GM19372 (cell line): ENCODE results near the gene SV2A.
"Not testable (repeated sequence)": the region's sequence is repeated elsewhere in the genome, so short reads cannot be mapped to it uniquely, and the experiment has no call there.

ENCODE experiments used
- ATAC-seq: cut with Tn5 transposase; IDR thresholded peaks from one replicate; pipeline ENCODE4 v1.9.1; 2021; ENCODE audit warnings: mild to moderate bottlenecking, low read depth, moderate library complexity; ENCODE audit not compliant: unreplicated experiment

The SV2A gene, protein sequence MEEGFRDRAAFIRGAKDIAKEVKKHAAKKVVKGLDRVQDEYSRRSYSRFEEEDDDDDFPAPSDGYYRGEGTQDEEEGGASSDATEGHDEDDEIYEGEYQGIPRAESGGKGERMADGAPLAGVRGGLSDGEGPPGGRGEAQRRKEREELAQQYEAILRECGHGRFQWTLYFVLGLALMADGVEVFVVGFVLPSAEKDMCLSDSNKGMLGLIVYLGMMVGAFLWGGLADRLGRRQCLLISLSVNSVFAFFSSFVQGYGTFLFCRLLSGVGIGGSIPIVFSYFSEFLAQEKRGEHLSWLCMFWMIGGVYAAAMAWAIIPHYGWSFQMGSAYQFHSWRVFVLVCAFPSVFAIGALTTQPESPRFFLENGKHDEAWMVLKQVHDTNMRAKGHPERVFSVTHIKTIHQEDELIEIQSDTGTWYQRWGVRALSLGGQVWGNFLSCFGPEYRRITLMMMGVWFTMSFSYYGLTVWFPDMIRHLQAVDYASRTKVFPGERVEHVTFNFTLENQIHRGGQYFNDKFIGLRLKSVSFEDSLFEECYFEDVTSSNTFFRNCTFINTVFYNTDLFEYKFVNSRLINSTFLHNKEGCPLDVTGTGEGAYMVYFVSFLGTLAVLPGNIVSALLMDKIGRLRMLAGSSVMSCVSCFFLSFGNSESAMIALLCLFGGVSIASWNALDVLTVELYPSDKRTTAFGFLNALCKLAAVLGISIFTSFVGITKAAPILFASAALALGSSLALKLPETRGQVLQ

DNA sequence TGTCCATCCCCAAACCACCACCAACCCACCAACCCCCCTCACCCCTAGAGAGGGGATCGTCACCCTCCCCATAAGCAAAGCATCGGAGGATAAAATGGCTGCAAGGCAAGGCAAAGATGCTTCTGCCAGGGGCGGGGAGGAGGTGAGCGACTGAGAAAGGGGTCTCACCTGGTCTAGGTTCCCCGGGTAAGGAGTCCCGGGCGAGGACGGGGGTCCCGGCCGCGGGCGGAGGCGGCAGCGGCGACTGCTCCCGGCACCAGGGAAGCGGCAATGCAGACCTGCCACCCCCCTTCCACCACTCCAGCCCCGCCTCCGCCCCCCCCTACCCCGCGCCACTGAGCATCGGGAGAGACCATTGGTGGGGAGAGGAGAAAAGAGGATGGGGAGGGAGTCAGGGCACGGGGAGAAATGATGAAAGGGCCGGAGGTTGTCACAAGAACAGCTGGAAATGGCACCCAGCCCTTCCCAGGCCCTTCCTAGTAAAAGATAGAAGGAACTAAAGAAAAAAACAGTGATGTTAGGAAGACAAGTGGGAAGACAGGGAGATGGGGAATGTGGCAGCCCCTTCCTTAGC is at the start of gene SV2A:
Gene SV2A, minus strand, starts transcription at position 274 of the 574 bp plus-strand sequence. CDS start 4,004 bp downstream, outside the sequence.
- no peak for ATAC-seq

DNA sequence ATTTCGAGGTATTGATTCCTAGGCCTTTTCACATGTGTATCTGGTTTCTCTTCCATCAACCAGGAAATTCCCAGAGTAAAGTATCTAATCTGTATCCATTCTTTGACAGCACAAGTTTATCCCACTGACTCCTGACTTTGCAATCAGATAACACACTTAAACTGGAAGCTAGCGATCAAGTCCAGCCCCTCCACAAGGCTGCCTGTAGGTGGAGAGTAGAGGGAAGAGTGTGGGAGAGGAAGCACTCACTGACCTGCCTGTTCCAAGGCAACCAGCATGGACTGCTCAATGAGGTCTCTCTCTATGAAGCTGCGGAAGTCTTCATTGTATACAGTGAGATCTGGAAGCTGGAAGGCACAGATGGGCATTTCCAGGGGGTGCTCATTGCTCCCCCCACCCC is 49.4 kb upstream of the SV2A start:
- no peak for ATAC-seq

DNA sequence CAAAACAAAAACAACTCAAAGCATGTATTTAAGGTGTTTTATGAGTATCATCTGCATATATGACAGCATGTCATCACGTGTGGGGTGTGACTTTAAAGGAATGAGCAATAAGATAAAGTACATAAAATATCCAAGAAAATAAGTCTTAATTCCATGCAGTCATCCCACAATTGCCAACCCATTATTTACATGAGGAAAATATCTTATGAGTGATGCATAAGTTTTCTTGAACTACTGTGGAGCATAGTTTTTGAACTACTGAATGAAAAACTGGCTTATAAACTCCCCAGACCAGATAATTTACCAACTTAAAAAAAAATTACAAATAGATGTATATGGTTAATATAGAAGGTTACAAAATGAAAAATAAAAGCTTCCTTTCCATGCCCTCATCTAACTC is 48.8 kb upstream of the SV2A start:
- no peak for ATAC-seq

DNA sequence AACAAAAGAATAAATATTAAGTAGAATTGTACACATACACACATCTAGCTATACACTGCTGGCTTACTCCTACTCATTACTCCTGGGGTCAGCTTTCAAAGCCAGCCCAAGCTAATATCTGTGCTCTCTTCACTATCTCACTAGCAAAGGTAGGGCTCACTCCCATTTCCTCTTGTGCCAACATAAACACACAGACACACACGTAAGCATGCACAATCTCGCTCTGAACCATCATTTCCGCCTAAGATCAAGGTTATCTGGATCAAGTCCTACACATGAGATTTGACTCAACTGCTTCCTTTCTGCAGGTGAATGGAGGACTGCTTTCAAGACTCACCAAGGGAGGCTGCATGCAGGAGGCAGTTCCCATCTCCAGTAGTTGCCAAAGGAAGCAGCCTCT is 47.8 kb upstream of the SV2A start:
- ATAC-seq = no peak

DNA sequence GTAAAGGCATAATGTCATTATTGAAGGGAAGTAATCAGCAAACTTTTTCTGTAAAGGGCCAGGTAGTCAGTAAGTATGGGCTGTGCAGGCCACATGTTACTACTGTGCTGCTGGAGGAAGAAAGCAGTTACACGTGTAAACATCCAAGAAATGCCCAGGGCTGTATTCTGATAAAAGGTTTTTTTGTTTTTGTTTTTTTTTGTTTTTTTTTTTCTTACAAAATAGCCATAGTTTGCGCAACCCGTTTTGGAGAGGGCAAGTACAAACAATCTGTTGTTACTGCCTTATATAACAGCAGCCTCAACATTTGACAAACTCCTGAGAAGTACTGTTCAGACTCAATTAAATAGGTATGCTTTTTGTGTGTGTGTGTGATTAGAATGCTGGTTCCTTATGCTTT is 45.7 kb upstream of the SV2A start:
- ATAC-seq = no peak

DNA sequence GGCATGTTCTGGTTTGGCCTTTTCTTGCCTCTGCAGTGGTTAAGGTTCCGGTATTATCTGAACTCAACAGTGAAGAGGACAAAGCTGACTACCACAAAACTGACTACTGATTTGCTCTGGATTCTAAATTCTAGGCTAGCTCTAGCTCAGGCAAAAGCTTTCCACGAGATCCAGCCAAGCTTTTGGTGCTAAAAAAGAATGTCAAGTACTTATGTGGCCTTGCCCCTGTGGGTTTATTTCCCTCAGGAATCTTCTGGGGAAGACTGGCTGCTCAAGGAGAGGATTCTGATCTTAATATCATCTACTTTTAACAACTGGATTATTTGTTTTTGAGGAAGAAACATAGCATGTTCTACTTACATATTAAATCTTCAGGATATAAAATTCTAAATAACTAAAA is 45.1 kb upstream of the SV2A start:
- ATAC-seq = no peak

DNA sequence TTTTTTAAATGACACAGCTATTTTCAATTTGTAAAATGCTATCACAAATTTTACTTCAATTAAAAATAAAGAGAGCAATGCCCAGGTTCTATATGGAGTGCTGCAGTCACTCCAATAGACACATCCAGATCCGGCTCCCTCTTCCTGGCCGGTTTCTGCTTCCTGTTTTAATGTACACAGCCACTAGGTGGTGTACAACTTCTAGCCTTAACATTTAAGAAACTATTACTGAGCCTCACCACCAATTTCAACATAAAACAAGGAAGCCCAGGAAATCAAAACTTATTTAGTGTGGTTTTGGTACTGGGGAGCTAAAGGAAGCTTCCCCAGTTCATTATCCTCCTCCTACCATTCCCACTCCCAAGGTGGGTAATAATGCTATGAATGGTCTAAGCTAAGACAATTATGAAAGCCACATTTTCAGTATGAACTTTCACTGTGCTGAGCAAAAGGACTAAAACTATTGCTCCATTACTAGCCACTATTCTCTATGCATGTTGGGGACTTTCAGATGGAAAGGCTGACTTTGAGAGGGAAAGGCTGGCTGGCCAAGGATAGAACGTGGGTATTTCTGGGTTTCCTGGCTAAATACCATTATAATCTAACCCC is 44.5 kb upstream of the SV2A start:
- ATAC-seq = no peak

DNA sequence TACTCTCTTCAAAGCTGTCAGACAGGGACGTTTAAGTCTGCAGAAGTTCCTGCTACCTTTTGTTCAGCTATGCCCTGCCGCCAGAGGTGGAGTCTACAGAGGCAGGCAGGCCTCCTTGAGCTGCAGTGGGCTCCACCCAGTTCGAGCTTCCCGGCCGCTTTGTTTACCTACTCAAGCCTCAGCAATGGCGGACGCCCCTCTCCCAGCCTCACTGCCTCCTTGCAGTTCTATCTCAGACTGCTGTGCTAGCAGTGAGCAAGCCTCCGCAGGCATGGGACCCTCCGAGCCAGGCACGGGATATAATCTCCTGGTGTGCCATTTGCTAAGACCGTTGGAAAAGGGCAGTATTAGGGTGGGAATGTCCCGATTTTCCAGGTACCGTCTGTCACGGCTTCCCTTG is 39.9 kb upstream of the SV2A start:
- not testable (repeated sequence) for ATAC-seq

DNA sequence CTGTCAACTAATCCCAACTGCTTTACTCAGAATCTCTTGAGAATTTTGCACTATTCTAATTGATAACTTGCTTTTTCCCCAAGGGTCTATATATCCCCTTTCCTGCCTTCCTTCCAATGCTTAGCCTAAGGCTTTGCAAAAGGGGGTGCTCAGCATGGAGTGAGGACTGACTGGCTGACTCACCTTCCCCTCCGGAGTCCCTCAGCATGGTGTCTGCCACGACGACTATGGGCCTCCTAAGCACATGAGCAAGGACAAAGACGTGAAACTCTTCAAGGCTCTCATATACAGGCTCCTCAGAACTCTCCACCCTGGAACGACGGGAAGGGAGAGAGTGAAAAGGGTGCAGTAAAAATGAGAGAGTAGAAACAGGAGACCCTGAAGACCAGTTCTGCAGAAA is 32.3 kb upstream of the SV2A start:
- no peak for ATAC-seq

DNA sequence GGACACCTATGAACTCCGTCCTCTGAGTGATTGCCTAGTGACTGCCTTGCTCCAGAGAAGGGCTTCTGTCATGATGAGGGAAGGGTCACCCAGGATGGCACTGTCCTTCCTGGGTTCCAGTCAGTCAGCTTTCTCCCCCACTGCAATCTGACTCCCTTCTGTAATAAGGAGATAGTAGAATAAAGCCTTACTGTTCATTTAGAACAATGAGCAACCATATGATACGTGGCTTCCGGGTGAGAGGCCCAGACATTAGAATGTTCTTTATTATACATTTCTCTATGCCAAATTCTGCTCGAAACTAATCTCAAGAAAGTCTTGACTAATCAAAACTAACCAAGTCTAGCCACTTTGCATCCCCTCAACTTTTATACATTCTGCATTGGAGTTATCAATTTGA is 27.6 kb upstream of the SV2A start:
- ATAC-seq = no peak

DNA sequence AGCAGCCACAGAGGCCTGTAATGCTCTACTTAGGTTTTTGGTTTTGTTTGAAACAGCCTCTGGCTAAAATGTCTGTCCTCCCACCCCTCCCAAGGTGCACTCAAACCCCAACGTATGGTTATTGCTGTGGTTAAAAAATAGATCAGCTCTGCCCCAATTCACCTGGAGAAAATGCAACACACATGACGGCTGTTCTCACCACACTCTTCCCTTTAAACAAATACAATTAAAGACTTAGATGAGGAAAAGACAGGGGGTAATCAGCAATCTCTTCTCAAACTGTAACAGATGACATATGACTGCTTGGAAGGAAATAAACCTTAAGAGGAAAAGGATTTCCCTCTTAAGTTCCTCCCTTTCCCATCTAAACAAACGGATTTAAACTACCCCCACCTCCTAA is 25.2 kb upstream of the SV2A start:
- ATAC-seq = no peak

DNA sequence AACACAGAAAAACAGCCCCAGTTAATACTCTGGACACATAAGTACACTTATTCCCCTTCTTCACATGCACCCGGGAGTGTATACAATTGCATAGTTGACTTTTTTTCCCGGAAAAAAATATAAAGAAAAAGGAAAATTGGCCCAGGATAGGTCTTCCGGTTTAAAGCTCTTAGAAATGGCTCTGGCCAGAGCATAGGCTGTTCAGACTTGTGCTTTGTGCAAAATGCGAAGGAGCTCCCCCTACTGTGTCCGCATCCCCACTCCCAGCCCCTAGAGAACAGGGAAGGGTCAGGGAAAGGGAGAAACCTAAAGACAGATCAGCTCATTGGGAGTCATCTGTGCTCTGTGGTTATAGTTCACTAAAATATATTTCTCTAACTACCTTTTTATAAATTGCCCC is 24.6 kb upstream of the SV2A start:
- no peak for ATAC-seq

DNA sequence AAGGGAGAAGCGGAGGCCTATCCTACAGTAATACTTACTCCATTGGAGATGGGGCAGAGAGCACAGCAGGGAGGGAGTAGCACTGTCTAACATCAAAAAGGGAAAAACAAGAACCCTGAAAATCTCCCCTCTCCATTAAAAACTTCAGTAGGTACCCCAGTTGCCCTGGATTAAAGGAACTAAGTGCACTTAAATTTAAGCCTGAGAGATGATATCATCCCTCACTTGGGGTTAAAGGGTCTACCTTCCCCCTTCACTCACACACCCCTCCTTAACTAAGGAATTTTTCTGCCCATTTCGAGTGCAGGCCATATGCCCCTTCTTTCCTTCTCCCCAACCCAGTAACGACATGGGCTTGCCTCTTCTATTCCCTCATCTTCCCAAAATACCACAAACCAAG is 22.8 kb upstream of the SV2A start:
- no peak for ATAC-seq

DNA sequence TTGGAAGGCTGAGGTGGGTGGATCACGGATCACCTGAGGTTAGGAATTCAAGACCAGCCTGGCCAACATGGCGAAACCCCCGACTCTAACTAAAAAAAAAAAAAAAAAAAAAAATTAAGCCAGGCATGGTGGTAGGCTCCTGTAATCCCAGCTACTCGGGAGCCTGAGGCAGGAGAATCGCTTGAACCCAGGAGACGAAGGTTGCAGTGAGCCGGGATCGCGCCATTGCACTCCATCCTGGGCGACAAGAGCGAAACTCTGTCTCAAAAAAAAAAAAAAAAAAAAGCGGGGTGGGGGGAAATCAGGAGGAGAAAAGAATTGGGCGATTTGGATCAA is 21.0 kb upstream of the SV2A start:
- ATAC-seq = not testable (repeated sequence)

DNA sequence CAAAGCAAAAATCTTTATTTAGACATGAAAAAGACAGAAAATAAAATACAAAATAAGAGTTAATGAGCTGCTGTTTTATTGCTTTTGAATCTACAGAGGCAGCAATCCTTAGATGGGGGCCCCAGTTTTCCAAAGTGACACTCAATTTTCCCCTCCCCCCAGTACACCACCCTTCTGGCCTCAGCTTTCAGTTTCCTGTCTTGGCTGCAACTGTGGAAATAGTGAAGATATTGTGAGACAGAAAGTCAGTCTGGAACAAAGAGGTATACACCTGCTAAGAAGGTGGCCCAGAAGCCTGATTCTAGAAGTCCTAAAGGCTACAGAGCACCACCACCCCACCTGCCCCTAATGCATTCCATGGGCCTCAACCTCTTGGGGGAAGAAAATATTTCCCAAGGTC is 20.1 kb upstream of the SV2A start:
- ATAC-seq = no peak

DNA sequence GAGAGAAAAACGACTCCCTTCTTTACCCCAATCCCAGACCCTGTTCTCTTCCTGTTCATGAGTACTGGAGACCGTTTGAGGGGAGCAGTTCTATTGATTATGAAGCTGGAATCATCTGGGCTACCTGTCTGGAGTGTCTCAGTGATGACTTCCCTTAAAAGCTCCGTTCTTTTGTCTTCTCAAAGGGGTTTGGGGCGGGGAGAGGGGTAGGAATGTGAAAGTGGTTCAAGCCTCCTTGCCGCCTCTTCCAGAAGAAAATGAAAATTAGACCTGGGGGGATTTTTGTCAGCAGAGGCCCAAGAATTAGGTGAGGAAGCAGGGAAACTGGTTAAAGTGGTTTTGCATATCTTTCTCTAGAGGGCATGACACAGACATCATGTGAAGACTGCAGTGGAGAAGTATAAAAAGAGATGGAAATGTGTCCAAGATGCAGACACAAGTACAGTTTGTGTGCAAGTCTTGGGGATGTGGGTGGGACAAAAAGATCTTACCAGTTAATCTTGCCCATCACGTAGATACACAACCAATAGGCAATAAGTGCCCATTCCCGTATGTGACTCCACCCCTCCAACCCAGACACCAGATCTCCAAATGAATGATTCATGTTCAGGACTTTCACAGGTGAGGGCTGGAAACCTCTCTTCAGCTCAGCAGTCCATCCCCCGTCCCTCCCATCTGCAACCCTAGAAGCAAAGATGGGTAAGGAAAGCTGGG is 19.5 kb upstream of the SV2A start:
- no peak for ATAC-seq

DNA sequence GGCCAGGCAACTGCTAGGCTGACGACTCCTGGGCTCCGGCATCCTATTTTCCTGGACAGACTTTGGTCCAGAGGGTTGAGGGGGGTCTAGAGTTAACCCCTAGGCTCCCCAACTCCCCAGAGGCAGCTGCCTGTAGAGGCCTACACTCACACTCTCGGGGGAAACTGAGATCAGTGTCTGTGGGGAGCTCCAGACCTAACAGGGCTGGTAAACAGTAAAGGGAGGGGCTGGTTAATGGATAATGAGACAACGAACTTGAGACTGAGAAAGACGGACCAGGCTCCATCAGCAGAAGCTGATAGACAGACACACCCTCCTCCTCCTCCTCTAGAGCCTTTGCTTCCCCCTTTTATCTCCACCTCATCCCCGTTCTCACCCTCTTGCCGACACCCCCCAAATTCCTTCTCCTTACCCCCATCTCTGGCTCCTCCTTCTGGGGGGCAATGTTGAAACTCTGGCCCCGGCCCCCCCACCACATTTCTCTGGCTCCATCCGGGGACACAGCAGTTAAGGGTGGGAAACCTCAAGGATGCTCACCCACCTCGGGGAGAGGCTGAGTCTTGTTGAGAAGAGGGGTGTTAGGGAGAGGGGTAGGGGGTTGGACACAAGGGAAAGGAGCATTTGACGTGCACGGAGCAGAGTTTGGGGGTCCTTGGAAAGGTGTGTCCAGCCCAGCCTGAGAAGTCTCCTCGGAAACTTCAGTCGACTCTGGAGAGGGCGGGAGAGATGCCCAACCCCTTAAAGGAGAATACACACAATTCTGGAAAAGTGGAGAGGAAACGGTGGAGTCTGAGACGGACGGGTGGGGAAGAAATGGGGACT is 18.7 kb upstream of the SV2A start, which contains the start of gene MTMR11:
Gene MTMR11, minus strand, starts transcription at position 710 of the 822 bp plus-strand sequence. Its CDS starts 232 bp downstream, at position 478.
- no peak for ATAC-seq

DNA sequence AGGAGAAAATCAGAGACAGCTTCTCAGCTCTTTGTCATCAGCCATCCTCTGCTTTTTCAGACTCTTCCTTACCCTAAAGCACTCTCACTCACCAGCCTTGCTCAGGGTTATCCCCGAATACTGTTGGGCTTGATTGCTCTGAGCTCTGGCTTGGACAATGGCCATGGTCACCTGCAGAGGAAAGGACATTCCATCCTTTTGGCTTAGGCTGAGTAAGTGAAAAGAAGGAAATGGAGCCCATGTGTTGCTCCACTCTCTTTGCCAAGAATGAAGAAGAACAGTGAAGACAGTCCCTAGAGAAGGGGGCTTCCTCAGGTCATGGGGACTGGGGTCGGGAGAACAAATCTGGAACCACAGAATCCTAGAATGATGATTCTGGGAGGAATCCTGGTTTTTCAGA is 16.7 kb upstream of the SV2A start:
- ATAC-seq = no peak

DNA sequence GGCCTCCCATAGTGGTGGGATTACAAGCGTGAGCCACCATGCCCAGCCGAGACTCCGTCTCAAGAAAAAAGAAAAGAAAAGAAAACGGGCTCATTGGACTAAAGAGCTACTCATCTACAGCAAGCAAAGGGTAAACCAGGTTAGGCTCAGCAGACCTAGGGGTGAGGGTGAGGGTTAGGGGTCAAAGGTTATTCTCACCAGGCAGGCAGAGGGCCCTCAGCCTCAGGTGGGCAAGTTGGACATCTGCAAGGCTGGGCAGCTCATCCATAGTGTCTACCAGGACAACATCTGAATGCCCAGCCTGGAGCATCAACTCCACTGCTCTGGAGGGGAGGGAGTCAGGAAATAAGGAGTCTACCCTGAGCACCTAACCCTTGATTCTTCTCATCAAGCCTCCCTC is 15.6 kb upstream of the SV2A start:
- no peak for ATAC-seq

DNA sequence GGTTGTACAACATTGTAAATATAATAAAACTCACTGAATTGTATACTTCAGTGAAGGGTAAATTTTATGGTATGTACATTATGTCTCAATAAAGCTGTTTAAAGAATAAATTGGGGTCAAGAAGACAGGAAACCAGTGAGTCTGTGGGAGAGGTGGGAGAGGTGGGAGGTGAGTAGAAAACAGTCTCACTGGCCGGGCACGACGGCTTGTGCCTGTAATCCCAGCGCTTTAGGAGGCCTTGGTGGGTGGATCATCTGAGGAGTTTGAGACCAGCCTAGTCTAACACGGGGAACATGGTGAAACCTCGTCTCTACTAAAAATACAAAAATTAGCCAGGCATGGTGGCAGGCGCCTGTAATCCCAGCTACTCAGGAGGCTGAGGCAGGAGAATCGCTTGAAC is 14.8 kb upstream of the SV2A start:
- ATAC-seq = no peak
